SK-N-SH treated with all-trans-retinoic acid at 6 μM for 48 hours (cell line): ENCODE measurements around the gene PPFIA1.

ENCODE experiments used
- ARNTL ChIP-seq: fragments of 450-650 bp; formaldehyde crosslinking; IDR thresholded peaks from 2 replicates; pipeline ENCODE4 v1.5.0; 2020; ENCODE audit warnings: low read depth, mild to moderate bottlenecking, moderate library complexity, borderline replicate concordance
- BACH2 ChIP-seq: fragments of 250-450 bp; sonication (Bioruptor Pico); IDR thresholded peaks from 2 replicates; pipeline ENCODE4 v1.9.0; 2021; ENCODE audit warnings: mild to moderate bottlenecking, borderline replicate concordance
- CSDC2 ChIP-seq: fragments of 250-450 bp; sonication (Bioruptor Pico); IDR thresholded peaks from 2 replicates; pipeline ENCODE4 v1.5.0; 2020; ENCODE audit warnings: mild to moderate bottlenecking, moderate library complexity
- ESRRG ChIP-seq: fragments of 250-450 bp; sonication (Bioruptor Pico); IDR thresholded peaks from 2 replicates; pipeline ENCODE4 v1.6.1; 2021; ENCODE audit warnings: mild to moderate bottlenecking
- OSR1 ChIP-seq: fragments of 250-450 bp; sonication (Bioruptor Pico); IDR thresholded peaks from 2 replicates; pipeline ENCODE4 v1.8.0; 2022; ENCODE audit warnings: moderate library complexity, mild to moderate bottlenecking, inconsistent platforms
- PPARA ChIP-seq: fragments of 250-450 bp; sonication (Bioruptor Pico); IDR thresholded peaks from 2 replicates; pipeline ENCODE4 v1.5.0; 2020; ENCODE audit warnings: mild to moderate bottlenecking, borderline replicate concordance
- RARB ChIP-seq: fragments of 250-450 bp; sonication (Bioruptor Pico); IDR thresholded peaks from 2 replicates; pipeline ENCODE4 v1.8.0; 2021; ENCODE audit warnings: mild to moderate bottlenecking, moderate library complexity
- SNAI2 ChIP-seq: fragments of 250-450 bp; sonication (Bioruptor Pico); IDR thresholded peaks from 2 replicates; pipeline ENCODE4 v1.5.0; 2020; ENCODE audit warnings: mild to moderate bottlenecking, moderate library complexity
- TOX ChIP-seq: fragments of 250-450 bp; sonication (Bioruptor Pico); IDR thresholded peaks from 2 replicates; pipeline ENCODE4 v1.8.0; 2021; ENCODE audit warnings: mild to moderate bottlenecking, moderate library complexity, borderline replicate concordance
- ZFP30 ChIP-seq: fragments of 450-650 bp; formaldehyde crosslinking; IDR thresholded peaks from 2 replicates; pipeline ENCODE4 v1.5.0; 2022; ENCODE audit warnings: mild to moderate bottlenecking, moderate library complexity
- ZNF565 ChIP-seq: fragments of 450-650 bp; formaldehyde crosslinking; conservative IDR thresholded peaks from 2 replicates; pipeline ENCODE4 v1.5.0; 2020; ENCODE audit warnings: low read depth, mild to moderate bottlenecking, moderate library complexity
- ZNF70 ChIP-seq: fragments of 450-650 bp; formaldehyde crosslinking; IDR thresholded peaks from 2 replicates; pipeline ENCODE4 v1.5.0; 2020; ENCODE audit warnings: mild to moderate bottlenecking, moderate library complexity
- TF ChIP-seq, protein P1 (sequence below): fragments of 250-450 bp; sonication (Bioruptor Pico); IDR thresholded peaks from 2 replicates; pipeline ENCODE4 v1.5.1; 2020; ENCODE audit warnings: low read depth, mild to moderate bottlenecking, moderate library complexity

DNA sequence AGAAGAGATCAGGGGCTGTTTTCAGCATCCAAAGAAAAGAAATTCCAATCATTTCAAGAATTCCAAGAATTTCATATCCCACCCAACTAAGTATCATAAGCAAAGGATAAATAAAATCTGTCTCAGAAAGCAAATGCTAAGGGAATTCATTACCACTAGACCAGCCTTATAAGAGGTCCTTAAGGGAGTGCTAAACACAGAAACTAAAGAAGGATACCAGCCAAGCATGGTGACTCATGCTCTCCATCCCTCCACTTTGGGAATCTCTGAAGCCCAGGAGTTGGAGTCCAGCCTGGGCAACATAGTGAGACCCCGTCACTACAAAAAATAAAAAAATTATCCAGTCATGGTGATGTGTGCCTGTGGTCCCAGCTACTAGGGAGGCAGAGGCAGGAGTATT is 49.6 kb upstream of the PPFIA1 start:
- TF ChIP-seq ZFP30 (CRISPR knock-in tag) (no peak), PPARA (CRISPR knock-in tag) (no peak), CSDC2 (CRISPR knock-in tag) (no peak), ESRRG (no peak), OSR1 (CRISPR knock-in tag) (no peak), ZNF70 (CRISPR knock-in tag) (no peak), ARNTL (no peak), SNAI2 (CRISPR knock-in tag) (no peak), BACH2 (CRISPR knock-in tag) (no peak), ZNF565 (CRISPR knock-in tag) (no peak), RARB (CRISPR knock-in tag) (no peak), TOX (CRISPR knock-in tag) (no peak)
- TF ChIP-seq, protein P1, sequence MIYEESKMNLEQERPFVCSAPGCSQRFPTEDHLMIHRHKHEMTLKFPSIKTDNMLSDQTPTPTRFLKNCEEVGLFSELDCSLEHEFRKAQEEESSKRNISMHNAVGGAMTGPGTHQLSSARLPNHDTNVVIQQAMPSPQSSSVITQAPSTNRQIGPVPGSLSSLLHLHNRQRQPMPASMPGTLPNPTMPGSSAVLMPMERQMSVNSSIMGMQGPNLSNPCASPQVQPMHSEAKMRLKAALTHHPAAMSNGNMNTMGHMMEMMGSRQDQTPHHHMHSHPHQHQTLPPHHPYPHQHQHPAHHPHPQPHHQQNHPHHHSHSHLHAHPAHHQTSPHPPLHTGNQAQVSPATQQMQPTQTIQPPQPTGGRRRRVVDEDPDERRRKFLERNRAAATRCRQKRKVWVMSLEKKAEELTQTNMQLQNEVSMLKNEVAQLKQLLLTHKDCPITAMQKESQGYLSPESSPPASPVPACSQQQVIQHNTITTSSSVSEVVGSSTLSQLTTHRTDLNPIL (CRISPR knock-in tag), result no peak
